HG02840 (cell line): ENCODE results near the gene SOCS6.
"Not testable (repeated sequence)": the region's sequence is repeated elsewhere in the genome, so short reads cannot be mapped to it uniquely, and the experiment has no call there.

ENCODE experiments used
- ATAC-seq: cut with Tn5 transposase; IDR thresholded peaks from one replicate; pipeline ENCODE4 v1.9.1; 2021; ENCODE audit warnings: mild to moderate bottlenecking, moderate library complexity, moderate number of reproducible peaks; ENCODE audit not compliant: unreplicated experiment, low FRiP score

SOCS6 gene

GRCh38 chr18:70288851-70289328, at the start of gene SOCS6:
Gene SOCS6 (plus strand): TSS chr18:70289045. CDS start chr18:70324669, 35,624 bp downstream.
- ATAC-seq = peak; percentile 72

GRCh38 chr18:70243131-70243929, 45.5 kb upstream of the SOCS6 start:
- no peak for ATAC-seq

GRCh38 chr18:70246061-70246466, 42.8 kb upstream of the SOCS6 start:
- ATAC-seq = no peak

GRCh38 chr18:70249118-70249517, 39.7 kb upstream of the SOCS6 start:
- no peak for ATAC-seq

GRCh38 chr18:70249861-70250260, 39.0 kb upstream of the SOCS6 start:
- ATAC-seq = not testable (repeated sequence)

- ATAC-seq = no peak
These were observed 38.1 kb upstream of the SOCS6 start for GRCh38 chr18:70250781-70251180.

- no peak for ATAC-seq
These were observed 32.7 kb upstream of the SOCS6 start for GRCh38 chr18:70256184-70256583.

- no peak for ATAC-seq
These were observed 31.9 kb upstream of the SOCS6 start for GRCh38 chr18:70256994-70257393.

GRCh38 chr18:70258243-70258642, 30.6 kb upstream of the SOCS6 start:
- ATAC-seq = no peak

- no peak for ATAC-seq
These were observed 28.2 kb upstream of the SOCS6 start for GRCh38 chr18:70260683-70261082.

GRCh38 chr18:70261141-70261788, 27.6 kb upstream of the SOCS6 start:
- ATAC-seq = no peak

- no peak for ATAC-seq
These were observed 25.5 kb upstream of the SOCS6 start for GRCh38 chr18:70263336-70263735.

GRCh38 chr18:70271742-70272141, 17.1 kb upstream of the SOCS6 start:
- no peak for ATAC-seq

- ATAC-seq = no peak
These were observed 15.8 kb upstream of the SOCS6 start for GRCh38 chr18:70273021-70273420.

- ATAC-seq = no peak
These were observed 12.2 kb upstream of the SOCS6 start for GRCh38 chr18:70276416-70277191.

GRCh38 chr18:70279470-70279869, 9.4 kb upstream of the SOCS6 start:
- no peak for ATAC-seq

GRCh38 chr18:70280007-70280925, 8.6 kb upstream of the SOCS6 start:
- no peak for ATAC-seq

GRCh38 chr18:70284976-70285620, 3.7 kb upstream of the SOCS6 start:
- no peak for ATAC-seq

GRCh38 chr18:70287731-70288130, 1.1 kb upstream of the SOCS6 start:
- no peak for ATAC-seq
